K562 (cell line): ENCODE measurements around the gene CERS3.

Experiments
- CHCHD3 ChIP-seq: fragments of 250-450 bp; sonication (Bioruptor Pico); IDR thresholded peaks from 2 replicates; pipeline ENCODE4 v2.1.2; 2022; ENCODE audit warnings: mild to moderate bottlenecking
- KAT7 ChIP-seq: sonication (generic); formaldehyde crosslinking; IDR thresholded peaks from 2 replicates; pipeline ENCODE4 v1.8.0; 2022; ENCODE audit warnings: missing genetic modification reagents, mild to moderate bottlenecking, borderline replicate concordance
- MXI1 ChIP-seq: IDR thresholded peaks from 2 replicates; pipeline ENCODE4 v1.6.1; 2011; ENCODE audit warnings: low read depth, mild to moderate bottlenecking, improper control_type of control experiment, low read length
- NR3C1 ChIP-seq: sonication (generic); formaldehyde crosslinking; IDR thresholded peaks from 2 replicates; pipeline ENCODE4 v1.8.1; 2022; ENCODE audit warnings: missing genetic modification reagents
- POLR2AphosphoS5 ChIP-seq: IDR thresholded peaks from 2 replicates; pipeline ENCODE4 v1.6.1; 2011; ENCODE audit warnings: mild to moderate bottlenecking, low read depth, low read length, moderate library complexity; ENCODE audit not compliant: control insufficient read depth, insufficient read depth
- TAF15 ChIP-seq: fragments of 200-400 bp; formaldehyde crosslinking; IDR thresholded peaks from 2 replicates; pipeline ENCODE4 v1.6.1; 2017; ENCODE audit warnings: mild to moderate bottlenecking, low read depth, low read length, moderate library complexity
- TCF7L2 ChIP-seq: fragments of 150-350 bp; IDR thresholded peaks from 2 replicates; pipeline ENCODE4 v1.6.1; 2016; ENCODE audit warnings: low read depth, mild to moderate bottlenecking, low read length, moderate library complexity
- ZNF584 ChIP-seq: fragments of 200-800 bp; sonication (Bioruptor generic); IDR thresholded peaks from 2 replicates; pipeline ENCODE4 v1.6.1; 2016; ENCODE audit warnings: low read depth, mild to moderate bottlenecking, missing genetic modification characterization, missing compliant biosample characterization
- ZNF592 ChIP-seq: fragments of 450-650 bp; IDR thresholded peaks from 2 replicates; pipeline ENCODE4 v1.6.1; 2017; ENCODE audit warnings: antibody characterized with exemption, mild to moderate bottlenecking
- TF ChIP-seq, protein P1 (sequence below), 3 experiments: IDR thresholded peaks in 2 of 3; conservative IDR thresholded peaks in 1 of 3; 2 replicates each; pipeline ENCODE4 v1.5.1; 2011 to 2012; ENCODE audit warnings: low read length in 3 of 3, mild to moderate bottlenecking in 3 of 3, control low read depth in 2 of 3, improper control_type of control experiment in 1 of 3, inconsistent platforms in 1 of 3, low read depth in 1 of 3, mixed read lengths in 1 of 3, moderate library complexity in 1 of 3; ENCODE audit not compliant: insufficient read depth in 2 of 3
- TF ChIP-seq, protein P2 (sequence below): sonication (generic); formaldehyde crosslinking; IDR thresholded peaks from 2 replicates; pipeline ENCODE4 v1.9.0; 2022; ENCODE audit warnings: mild to moderate bottlenecking, missing genetic modification reagents
- TF ChIP-seq, protein P3 (sequence below): fragments of 250-450 bp; sonication (Bioruptor Pico); IDR thresholded peaks from 2 replicates; pipeline ENCODE4 v1.4.0; 2020; ENCODE audit warnings: mild to moderate bottlenecking, moderate library complexity

GRCh38 chr15:100448481-100448880, 80.3 kb downstream of the CERS3 start:
- TF ChIP-seq NR3C1 (CRISPR knock-in tag): no peak
- no peak for TF ChIP-seq TAF15
- TF ChIP-seq, protein P1, sequence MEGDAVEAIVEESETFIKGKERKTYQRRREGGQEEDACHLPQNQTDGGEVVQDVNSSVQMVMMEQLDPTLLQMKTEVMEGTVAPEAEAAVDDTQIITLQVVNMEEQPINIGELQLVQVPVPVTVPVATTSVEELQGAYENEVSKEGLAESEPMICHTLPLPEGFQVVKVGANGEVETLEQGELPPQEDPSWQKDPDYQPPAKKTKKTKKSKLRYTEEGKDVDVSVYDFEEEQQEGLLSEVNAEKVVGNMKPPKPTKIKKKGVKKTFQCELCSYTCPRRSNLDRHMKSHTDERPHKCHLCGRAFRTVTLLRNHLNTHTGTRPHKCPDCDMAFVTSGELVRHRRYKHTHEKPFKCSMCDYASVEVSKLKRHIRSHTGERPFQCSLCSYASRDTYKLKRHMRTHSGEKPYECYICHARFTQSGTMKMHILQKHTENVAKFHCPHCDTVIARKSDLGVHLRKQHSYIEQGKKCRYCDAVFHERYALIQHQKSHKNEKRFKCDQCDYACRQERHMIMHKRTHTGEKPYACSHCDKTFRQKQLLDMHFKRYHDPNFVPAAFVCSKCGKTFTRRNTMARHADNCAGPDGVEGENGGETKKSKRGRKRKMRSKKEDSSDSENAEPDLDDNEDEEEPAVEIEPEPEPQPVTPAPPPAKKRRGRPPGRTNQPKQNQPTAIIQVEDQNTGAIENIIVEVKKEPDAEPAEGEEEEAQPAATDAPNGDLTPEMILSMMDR (IDR thresholded peaks at IDR 0.05 in 2 of 3, conservative IDR thresholded peaks at IDR 0.05 in 1 of 3; ENCODE audit: insufficient read depth in 2 of 3, low read depth in 1 of 3, low read length in 3 of 3): no peak
- no peak for TF ChIP-seq KAT7 (CRISPR knock-in tag)
- TF ChIP-seq ZNF584 (CRISPR knock-in tag): no peak
- TF ChIP-seq CHCHD3: no peak
- TF ChIP-seq, protein P2, sequence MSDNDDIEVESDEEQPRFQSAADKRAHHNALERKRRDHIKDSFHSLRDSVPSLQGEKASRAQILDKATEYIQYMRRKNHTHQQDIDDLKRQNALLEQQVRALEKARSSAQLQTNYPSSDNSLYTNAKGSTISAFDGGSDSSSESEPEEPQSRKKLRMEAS: no peak
- TF ChIP-seq, protein P3, sequence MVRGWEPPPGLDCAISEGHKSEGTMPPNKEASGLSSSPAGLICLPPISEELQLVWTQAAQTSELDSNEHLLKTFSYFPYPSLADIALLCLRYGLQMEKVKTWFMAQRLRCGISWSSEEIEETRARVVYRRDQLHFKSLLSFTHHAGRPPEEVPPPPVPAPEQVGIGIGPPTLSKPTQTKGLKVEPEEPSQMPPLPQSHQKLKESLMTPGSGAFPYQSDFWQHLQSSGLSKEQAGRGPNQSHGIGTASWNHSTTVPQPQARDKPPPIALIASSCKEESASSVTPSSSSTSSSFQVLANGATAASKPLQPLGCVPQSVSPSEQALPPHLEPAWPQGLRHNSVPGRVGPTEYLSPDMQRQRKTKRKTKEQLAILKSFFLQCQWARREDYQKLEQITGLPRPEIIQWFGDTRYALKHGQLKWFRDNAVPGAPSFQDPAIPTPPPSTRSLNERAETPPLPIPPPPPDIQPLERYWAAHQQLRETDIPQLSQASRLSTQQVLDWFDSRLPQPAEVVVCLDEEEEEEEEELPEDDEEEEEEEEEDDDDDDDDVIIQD (CRISPR knock-in tag): no peak
- no peak for TF ChIP-seq ZNF592
- TF ChIP-seq MXI1: no peak
- TF ChIP-seq POLR2AphosphoS5: no peak
- no peak for TF ChIP-seq TCF7L2
